HepG2 (cell line): Measurements from ENCODE around the gene C1orf35. TPM values are rescaled to one million over a fixed set of nuclear protein-coding genes. Genes with fewer than 3 reads are reported as not detected.

Source experiments
- CREB1 ChIP-seq, 2 experiments: fragments of 450-650 bp in 1 of 2; IDR thresholded peaks; 2 replicates each; pipeline ENCODE4 v1.6.1; 2016 to 2017; ENCODE audit warnings: control low read depth in 1 of 2, mild to moderate bottlenecking in 1 of 2, missing compliant biosample characterization in 1 of 2, missing genetic modification characterization in 1 of 2
- HHEX ChIP-seq: IDR thresholded peaks from 2 replicates; pipeline ENCODE4 v1.6.1; 2016; ENCODE audit warnings: control low read depth
- JDP2 ChIP-seq: sonication (generic); formaldehyde crosslinking; IDR thresholded peaks from 2 replicates; pipeline ENCODE4 v1.8.1; 2022; ENCODE audit warnings: missing genetic modification reagents, borderline replicate concordance
- KDM5A ChIP-seq: fragments of 200-600 bp; sonication (generic); IDR thresholded peaks from 2 replicates; pipeline ENCODE4 v1.7.0; 2018; ENCODE audit warnings: antibody characterized with exemption, mild to moderate bottlenecking, low read length, borderline replicate concordance
- LCORL ChIP-seq, 2 experiments: fragments of 450-650 bp in 1 of 2; sonication (generic) in 1 of 2; formaldehyde crosslinking in 1 of 2; IDR thresholded peaks; 2 replicates each; pipeline versions ENCODE4 v1.5.0 to v1.6.1; 2017 to 2020; ENCODE audit warnings: antibody characterized with exemption in 1 of 2, missing genetic modification reagents in 1 of 2
- NFE2L1 ChIP-seq: sonication (generic); formaldehyde crosslinking; IDR thresholded peaks from 2 replicates; pipeline ENCODE4 v1.4.0; 2020; ENCODE audit warnings: missing genetic modification reagents, mild to moderate bottlenecking, borderline replicate concordance
- SNAI1 ChIP-seq: sonication (generic); formaldehyde crosslinking; IDR thresholded peaks from 2 replicates; pipeline ENCODE4 v1.5.0; 2020; ENCODE audit warnings: mild to moderate bottlenecking, missing genetic modification reagents, borderline replicate concordance
- TOPORS ChIP-seq: sonication (generic); formaldehyde crosslinking; IDR thresholded peaks from 2 replicates; pipeline ENCODE4 v1.8.0; 2023; ENCODE audit warnings: mild to moderate bottlenecking, missing genetic modification reagents
- U2AF1 ChIP-seq: fragments of 200-400 bp; formaldehyde crosslinking; optimal IDR thresholded peaks from 2 replicates; pipeline ENCODE3; 2017; ENCODE audit warnings: mild to moderate bottlenecking, low read depth, low read length
- U2AF2 ChIP-seq: fragments of 200-400 bp; formaldehyde crosslinking; IDR thresholded peaks from 2 replicates; pipeline ENCODE4 v1.6.1; 2017; ENCODE audit warnings: low read depth, mild to moderate bottlenecking, low read length
- ZMYM2 ChIP-seq: sonication (generic); formaldehyde crosslinking; IDR thresholded peaks from 2 replicates; pipeline ENCODE4 v1.8.0; 2022; ENCODE audit warnings: mild to moderate bottlenecking, missing genetic modification reagents
- ZNF12 ChIP-seq: sonication (generic); formaldehyde crosslinking; IDR thresholded peaks from 2 replicates; pipeline ENCODE4 v1.5.0; 2020; ENCODE audit warnings: missing genetic modification reagents
- ZNF160 ChIP-seq: sonication (generic); formaldehyde crosslinking; IDR thresholded peaks from 2 replicates; pipeline ENCODE4 v1.8.0; 2022; ENCODE audit warnings: mild to moderate bottlenecking, inconsistent platforms, missing genetic modification reagents
- ZNF781 ChIP-seq: sonication (generic); formaldehyde crosslinking; IDR thresholded peaks from 2 replicates; pipeline ENCODE4 v1.5.1; 2020; ENCODE audit warnings: borderline replicate concordance, mild to moderate bottlenecking, missing genetic modification reagents; ENCODE audit errors: not compliant biosample characterization
- ZNF841 ChIP-seq: sonication (generic); formaldehyde crosslinking; IDR thresholded peaks from 2 replicates; pipeline ENCODE4 v1.8.1; 2023; ENCODE audit warnings: missing genetic modification reagents, borderline replicate concordance
- polyA plus RNA-seq, 8 experiments: library from polyadenylated mRNA; depleted of rRNA in 3 of 8; stranded (reverse) in 7 of 8; unstranded in 1 of 8; fragments of >200 nt; fragmentation: Illumina TruSeq in 4 of 8; extraction: Trizol in 4 of 8; gene quantifications; 2 replicates each; pipeline versions ENCODE4 v1.2.1 to v1.2.3, GENCODE V29; 2011 to 2016; ENCODE audit warnings: low read depth in 4 of 8, missing spikeins in 1 of 8, mixed read lengths in 1 of 8; ENCODE audit not compliant: insufficient read depth in 1 of 8
- total RNA-seq, 5 experiments: library from RNA; depleted of rRNA; stranded (reverse); fragments of >200 nt; fragmentation: Illumina TruSeq; extraction: Trizol; gene quantifications; 2 replicates each; pipeline ENCODE4 v1.2.3, GENCODE V29; 2016; ENCODE audit warnings: low read depth in 1 of 5
- TF ChIP-seq, protein P1 (sequence below): sonication (generic); formaldehyde crosslinking; IDR thresholded peaks from 2 replicates; pipeline ENCODE4 v1.5.0; 2020; ENCODE audit warnings: missing genetic modification reagents
- TF ChIP-seq, protein P2 (sequence below): sonication (generic); formaldehyde crosslinking; IDR thresholded peaks from 2 replicates; pipeline ENCODE4 v1.4.0; 2020; ENCODE audit warnings: mild to moderate bottlenecking, missing genetic modification reagents
- TF ChIP-seq, protein P3 (sequence below): sonication (generic); formaldehyde crosslinking; IDR thresholded peaks from 2 replicates; pipeline ENCODE4 v1.5.1; 2020; ENCODE audit warnings: missing genetic modification reagents, mild to moderate bottlenecking, borderline replicate concordance
- TF ChIP-seq, protein P4 (sequence below): sonication (generic); formaldehyde crosslinking; IDR thresholded peaks from 2 replicates; pipeline ENCODE4 v1.8.0; 2022; ENCODE audit warnings: mild to moderate bottlenecking, missing genetic modification reagents, borderline replicate concordance
- TF ChIP-seq, protein P5 (sequence below): sonication (generic); formaldehyde crosslinking; IDR thresholded peaks from 2 replicates; pipeline ENCODE4 v1.4.0; 2020; ENCODE audit warnings: missing genetic modification reagents, mild to moderate bottlenecking, borderline replicate concordance

Gene C1orf35
- total and polyA plus RNA-seq, 2 of the 13 experiments (the other 11 are each of a cell fraction or from before 2014, with no cell fraction given) = 8.1 to 19.3 TPM

DNA sequence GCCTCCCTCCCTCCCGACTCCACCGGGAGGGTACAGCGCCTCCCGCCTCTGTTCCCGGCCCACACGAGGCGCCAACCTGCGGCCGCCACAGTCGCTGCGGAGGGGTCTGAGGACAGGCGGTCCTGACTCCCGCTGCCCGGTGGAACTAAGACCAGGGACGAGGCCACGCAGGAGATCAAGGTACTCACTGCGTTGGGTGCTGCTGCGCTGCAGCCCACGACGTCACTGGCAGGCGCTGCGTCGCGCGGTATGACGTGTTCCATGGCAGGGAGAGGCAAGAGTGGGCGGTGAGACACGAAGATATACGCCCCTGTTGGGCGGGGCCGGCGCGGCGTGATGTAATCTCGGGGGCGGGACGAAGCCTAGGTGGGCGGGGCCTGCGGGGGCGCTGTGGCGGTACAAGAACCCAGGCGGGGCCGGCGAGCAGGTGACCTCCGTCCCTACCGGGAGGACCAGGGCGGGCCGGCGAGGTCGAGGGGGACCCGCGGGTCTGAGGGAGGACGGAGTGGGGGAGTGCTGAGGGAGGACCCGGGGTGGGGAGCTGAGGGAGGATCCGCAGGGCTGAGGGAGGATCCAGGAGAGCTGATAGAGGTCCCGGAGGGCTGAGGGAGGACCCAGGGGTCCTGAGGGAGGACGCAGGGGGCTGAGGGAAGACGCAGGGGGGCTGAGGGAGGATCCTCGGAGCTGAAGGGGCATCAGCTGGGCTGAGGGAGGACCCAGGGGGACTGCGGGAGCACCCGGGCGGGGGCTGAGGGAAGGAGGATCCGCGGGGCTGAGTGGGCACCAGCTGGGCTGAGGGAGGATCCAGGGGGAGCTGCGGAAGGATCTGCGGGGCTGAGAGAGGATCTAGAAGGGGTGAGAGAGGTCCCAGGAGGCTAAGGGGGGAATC lies 6.2 kb upstream of the C1orf35 start, which contains the start of gene MRPL55 (continued):
- TF ChIP-seq, protein P1, sequence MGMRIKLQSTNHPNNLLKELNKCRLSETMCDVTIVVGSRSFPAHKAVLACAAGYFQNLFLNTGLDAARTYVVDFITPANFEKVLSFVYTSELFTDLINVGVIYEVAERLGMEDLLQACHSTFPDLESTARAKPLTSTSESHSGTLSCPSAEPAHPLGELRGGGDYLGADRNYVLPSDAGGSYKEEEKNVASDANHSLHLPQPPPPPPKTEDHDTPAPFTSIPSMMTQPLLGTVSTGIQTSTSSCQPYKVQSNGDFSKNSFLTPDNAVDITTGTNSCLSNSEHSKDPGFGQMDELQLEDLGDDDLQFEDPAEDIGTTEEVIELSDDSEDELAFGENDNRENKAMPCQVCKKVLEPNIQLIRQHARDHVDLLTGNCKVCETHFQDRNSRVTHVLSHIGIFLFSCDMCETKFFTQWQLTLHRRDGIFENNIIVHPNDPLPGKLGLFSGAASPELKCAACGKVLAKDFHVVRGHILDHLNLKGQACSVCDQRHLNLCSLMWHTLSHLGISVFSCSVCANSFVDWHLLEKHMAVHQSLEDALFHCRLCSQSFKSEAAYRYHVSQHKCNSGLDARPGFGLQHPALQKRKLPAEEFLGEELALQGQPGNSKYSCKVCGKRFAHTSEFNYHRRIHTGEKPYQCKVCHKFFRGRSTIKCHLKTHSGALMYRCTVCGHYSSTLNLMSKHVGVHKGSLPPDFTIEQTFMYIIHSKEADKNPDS (CRISPR knock-in tag) = peak; percentile 77; the same call in 1 of the 2 replicates
- TF ChIP-seq NFE2L1 (CRISPR knock-in tag) (no peak), ZNF160 (CRISPR knock-in tag) (peak; percentile 34; the same call in 1 of the 2 replicates), ZNF12 (CRISPR knock-in tag) (peak; percentile 87), JDP2 (CRISPR knock-in tag) (no peak), U2AF2 (no peak), SNAI1 (no peak), LCORL (IDR thresholded peaks at IDR 0.05) (no peak), LCORL (CRISPR knock-in tag; IDR thresholded peaks at IDR 0.05) (peak; percentile 74; the same call in 1 of the 2 replicates), KDM5A (peak; percentile 99), ZNF781 (CRISPR knock-in tag) (no peak), U2AF1 (peak; percentile 82), TOPORS (CRISPR knock-in tag) (no peak), CREB1 (IDR thresholded peaks at IDR 0.05) (peak; percentile 99), CREB1 (CRISPR knock-in tag; IDR thresholded peaks at IDR 0.05) (peak; percentile 100), ZNF841 (CRISPR knock-in tag) (no peak), ZMYM2 (CRISPR knock-in tag) (peak; percentile 25; the same call in 1 of the 2 replicates), HHEX (CRISPR knock-in tag) (no peak)
- TF ChIP-seq, protein P2, sequence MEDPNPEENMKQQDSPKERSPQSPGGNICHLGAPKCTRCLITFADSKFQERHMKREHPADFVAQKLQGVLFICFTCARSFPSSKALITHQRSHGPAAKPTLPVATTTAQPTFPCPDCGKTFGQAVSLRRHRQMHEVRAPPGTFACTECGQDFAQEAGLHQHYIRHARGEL = peak; percentile 27; the same call in 1 of the 2 replicates
- TF ChIP-seq, protein P3, sequence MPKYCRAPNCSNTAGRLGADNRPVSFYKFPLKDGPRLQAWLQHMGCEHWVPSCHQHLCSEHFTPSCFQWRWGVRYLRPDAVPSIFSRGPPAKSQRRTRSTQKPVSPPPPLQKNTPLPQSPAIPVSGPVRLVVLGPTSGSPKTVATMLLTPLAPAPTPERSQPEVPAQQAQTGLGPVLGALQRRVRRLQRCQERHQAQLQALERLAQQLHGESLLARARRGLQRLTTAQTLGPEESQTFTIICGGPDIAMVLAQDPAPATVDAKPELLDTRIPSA (CRISPR knock-in tag) = no peak
- TF ChIP-seq, protein P4, sequence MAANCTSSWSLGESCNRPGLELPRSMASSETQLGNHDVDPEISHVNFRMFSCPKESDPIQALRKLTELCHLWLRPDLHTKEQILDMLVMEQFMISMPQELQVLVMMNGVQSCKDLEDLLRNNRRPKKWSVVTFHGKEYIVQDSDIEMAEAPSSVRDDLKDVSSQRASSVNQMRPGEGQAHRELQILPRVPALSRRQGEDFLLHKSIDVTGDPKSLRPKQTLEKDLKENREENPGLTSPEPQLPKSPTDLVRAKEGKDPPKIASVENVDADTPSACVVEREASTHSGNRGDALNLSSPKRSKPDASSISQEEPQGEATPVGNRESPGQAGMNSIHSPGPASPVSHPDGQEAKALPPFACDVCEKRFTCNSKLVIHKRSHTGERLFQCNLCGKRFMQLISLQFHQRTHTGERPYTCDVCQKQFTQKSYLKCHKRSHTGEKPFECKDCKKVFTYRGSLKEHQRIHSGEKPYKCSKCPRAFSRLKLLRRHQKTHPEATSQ (CRISPR knock-in tag) = no peak
- TF ChIP-seq, protein P5, sequence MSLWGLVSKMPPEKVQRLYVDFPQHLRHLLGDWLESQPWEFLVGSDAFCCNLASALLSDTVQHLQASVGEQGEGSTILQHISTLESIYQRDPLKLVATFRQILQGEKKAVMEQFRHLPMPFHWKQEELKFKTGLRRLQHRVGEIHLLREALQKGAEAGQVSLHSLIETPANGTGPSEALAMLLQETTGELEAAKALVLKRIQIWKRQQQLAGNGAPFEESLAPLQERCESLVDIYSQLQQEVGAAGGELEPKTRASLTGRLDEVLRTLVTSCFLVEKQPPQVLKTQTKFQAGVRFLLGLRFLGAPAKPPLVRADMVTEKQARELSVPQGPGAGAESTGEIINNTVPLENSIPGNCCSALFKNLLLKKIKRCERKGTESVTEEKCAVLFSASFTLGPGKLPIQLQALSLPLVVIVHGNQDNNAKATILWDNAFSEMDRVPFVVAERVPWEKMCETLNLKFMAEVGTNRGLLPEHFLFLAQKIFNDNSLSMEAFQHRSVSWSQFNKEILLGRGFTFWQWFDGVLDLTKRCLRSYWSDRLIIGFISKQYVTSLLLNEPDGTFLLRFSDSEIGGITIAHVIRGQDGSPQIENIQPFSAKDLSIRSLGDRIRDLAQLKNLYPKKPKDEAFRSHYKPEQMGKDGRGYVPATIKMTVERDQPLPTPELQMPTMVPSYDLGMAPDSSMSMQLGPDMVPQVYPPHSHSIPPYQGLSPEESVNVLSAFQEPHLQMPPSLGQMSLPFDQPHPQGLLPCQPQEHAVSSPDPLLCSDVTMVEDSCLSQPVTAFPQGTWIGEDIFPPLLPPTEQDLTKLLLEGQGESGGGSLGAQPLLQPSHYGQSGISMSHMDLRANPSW (CRISPR knock-in tag) = no peak
